HG03442 (cell line): Measurements from ENCODE around the gene SETD2.
"Not testable (repeated sequence)": the region's sequence is repeated elsewhere in the genome, so short reads cannot be mapped to it uniquely, and the experiment has no call there.

Experiments used
- ATAC-seq: cut with Tn5 transposase; IDR thresholded peaks from one replicate; pipeline ENCODE4 v1.9.1; 2021; ENCODE audit warnings: mild to moderate bottlenecking, moderate library complexity; ENCODE audit not compliant: unreplicated experiment

SETD2 gene

GRCh38 chr3:47149339-47149933 lies 14.5 kb downstream of the SETD2 start:
- ATAC-seq, result no peak

- no peak for ATAC-seq
Measured at GRCh38 chr3:47145272-47145671, 18.6 kb downstream of the SETD2 start.

GRCh38 chr3:47143068-47143467 lies 20.8 kb downstream of the SETD2 start:
- no peak for ATAC-seq

- not testable (repeated sequence) for ATAC-seq
Measured at GRCh38 chr3:47142536-47142935, 21.4 kb downstream of the SETD2 start.

GRCh38 chr3:47140973-47141461 lies 22.9 kb downstream of the SETD2 start:
- ATAC-seq, result peak; percentile 79

- not testable (repeated sequence) for ATAC-seq
Measured at GRCh38 chr3:47140553-47140952, 23.4 kb downstream of the SETD2 start.

GRCh38 chr3:47134311-47134710 lies 29.6 kb downstream of the SETD2 start:
- ATAC-seq, result no peak

GRCh38 chr3:47133641-47134040 lies 30.3 kb downstream of the SETD2 start:
- no peak for ATAC-seq

- ATAC-seq, result no peak
Measured at GRCh38 chr3:47130557-47130956, 33.4 kb downstream of the SETD2 start.

- ATAC-seq, result no peak
Measured at GRCh38 chr3:47128137-47128536, 35.8 kb downstream of the SETD2 start.

- no peak for ATAC-seq
Measured at GRCh38 chr3:47123857-47124256, 40.1 kb downstream of the SETD2 start.

- no peak for ATAC-seq
Measured at GRCh38 chr3:47121409-47121808, 42.5 kb downstream of the SETD2 start.

GRCh38 chr3:47120138-47120537 lies 43.8 kb downstream of the SETD2 start:
- ATAC-seq, result no peak

GRCh38 chr3:47119387-47119786 lies 44.5 kb downstream of the SETD2 start:
- ATAC-seq, result not testable (repeated sequence)

GRCh38 chr3:47117807-47118364 lies 46.0 kb downstream of the SETD2 start:
- no peak for ATAC-seq

GRCh38 chr3:47115524-47115923 lies 48.4 kb downstream of the SETD2 start:
- not testable (repeated sequence) for ATAC-seq

GRCh38 chr3:47113669-47114365 lies 50.1 kb downstream of the SETD2 start:
- no peak for ATAC-seq

GRCh38 chr3:47112997-47113396 lies 50.9 kb downstream of the SETD2 start:
- ATAC-seq, result no peak

GRCh38 chr3:47109393-47109792 lies 54.5 kb downstream of the SETD2 start:
- no peak for ATAC-seq

GRCh38 chr3:47108546-47108945 lies 55.4 kb downstream of the SETD2 start:
- ATAC-seq, result no peak

GRCh38 chr3:47104259-47104658 lies 59.7 kb downstream of the SETD2 start:
- ATAC-seq, result no peak

- ATAC-seq, result no peak
Measured at GRCh38 chr3:47103619-47104018, 60.3 kb downstream of the SETD2 start.
